Erythroblast (primary cell): ENCODE results near the gene SOX3.

Experiments used
- GATA1 ChIP-seq: IDR thresholded peaks from 2 replicates; pipeline ENCODE4 v1.6.1; 2011; ENCODE audit warnings: low read depth, mild to moderate bottlenecking, control low read depth, low read length, moderate library complexity
- POLR2A ChIP-seq: IDR thresholded peaks from 2 replicates; pipeline ENCODE4 v1.6.1; 2011; ENCODE audit warnings: mild to moderate bottlenecking, low read length

GRCh38 chrX:140526171-140526570 lies 21.3 kb upstream of the SOX3 start:
- TF ChIP-seq POLR2A (no peak), GATA1 (no peak)
